T-helper 17 cell (primary cell): ENCODE data around the gene ITIH1. TPM values are rescaled to one million over a fixed set of nuclear protein-coding genes. Genes with fewer than 3 reads are reported as not detected.

Experiments
- ATAC-seq: fragments of 150-1000 bp; cut with Tn5 transposase; 2 replicates; pipeline ENCODE4 v1.10.0; 2021; ENCODE audit warnings: mild to moderate bottlenecking, moderate library complexity
- DNase-seq, 3 donors: peaks; one replicate each; pipeline versions ENCODE4 v3.0.0 to v3.0.0-alpha.2; 2020 to 2021
- H3K9me3 ChIP-seq: one replicate; pipeline ENCODE4 v1.7.0; 2013; ENCODE audit warnings: low read length, mild to moderate bottlenecking; ENCODE audit not compliant: control insufficient read depth, poor library complexity, severe bottlenecking
- H3K27ac Mint-ChIP-seq: one replicate; pipeline ENCODE4 v1.8.0; 2022; ENCODE audit warnings: mild to moderate bottlenecking, moderate library complexity, mixed read lengths
- H3K27me3 Mint-ChIP-seq: one replicate; pipeline ENCODE4 v1.8.0; 2022; ENCODE audit warnings: mixed read lengths
- H3K36me3 Mint-ChIP-seq: one replicate; pipeline ENCODE4 v1.8.0; 2022; ENCODE audit warnings: low read depth, mixed read lengths
- H3K4me1 Mint-ChIP-seq: one replicate; pipeline ENCODE4 v1.8.0; 2022; ENCODE audit warnings: mild to moderate bottlenecking, mixed read lengths
- H3K4me3 Mint-ChIP-seq: one replicate; pipeline ENCODE4 v1.8.0; 2022; ENCODE audit warnings: mild to moderate bottlenecking, moderate library complexity, mixed read lengths
- total RNA-seq, 4 donors: library from RNA in 2 of 4; stranded (reverse) in 2 of 4; gene quantifications; one replicate each; pipeline ENCODE4 v1.2.3 and lab custom pipeline; 2022 to 2026

Gene ITIH1
- total RNA-seq, 2 donors from 2014 or later, result not detected

DNA sequence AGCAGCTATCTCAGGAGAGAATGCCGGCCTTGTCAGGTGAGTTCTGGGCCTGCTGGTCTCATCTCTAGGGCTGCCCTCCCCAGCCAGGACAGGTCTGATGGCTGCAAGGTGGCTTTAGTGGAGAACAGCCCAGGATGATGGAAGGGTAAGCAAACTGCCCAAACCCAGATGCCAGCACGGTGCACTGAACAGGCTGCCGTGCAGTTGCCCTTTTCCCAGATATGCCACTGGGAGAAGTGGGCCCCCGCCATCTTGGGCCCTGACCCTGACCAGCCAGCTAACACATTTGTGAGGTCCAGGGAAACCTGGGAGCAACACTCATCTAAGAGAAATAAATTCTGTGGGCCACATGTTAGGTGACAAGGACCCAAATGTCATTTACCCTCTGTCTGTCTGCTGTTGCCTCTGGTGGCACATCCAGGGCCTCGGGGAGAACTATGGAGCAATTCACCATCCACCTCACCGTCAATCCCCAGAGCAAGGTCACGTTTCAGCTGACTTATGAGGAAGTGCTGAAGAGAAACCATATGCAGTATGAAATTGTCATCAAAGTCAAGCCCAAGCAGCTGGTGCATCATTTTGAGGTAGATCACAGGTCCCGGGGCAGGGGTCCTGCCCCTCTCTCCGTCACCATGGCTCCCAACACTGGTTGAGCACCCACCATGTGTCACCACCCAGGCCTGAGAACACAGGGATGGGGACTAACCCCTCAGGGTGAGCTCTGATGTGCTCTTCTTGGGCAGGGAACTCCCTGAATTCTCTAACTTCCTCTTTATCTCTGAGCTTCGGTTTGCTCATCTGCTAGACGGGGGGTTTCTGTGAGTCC, 1.8 kb downstream of the ITIH1 start:
- no peaks in the 10 kb centered on the region for H3K9me3 ChIP-seq
- DNase-seq (no peak), ATAC-seq (peak; percentile 84)
- H3K36me3 Mint-ChIP-seq, result peaks cover 3% of the 10 kb centered on the region
- no peak overlapping the region for H3K4me3 Mint-ChIP-seq
- H3K4me1 Mint-ChIP-seq, result peaks cover 3% of the 10 kb centered on the region
- H3K27ac Mint-ChIP-seq, result no peak overlapping the region
- peaks cover 30% of the 10 kb centered on the region for H3K27me3 Mint-ChIP-seq

DNA sequence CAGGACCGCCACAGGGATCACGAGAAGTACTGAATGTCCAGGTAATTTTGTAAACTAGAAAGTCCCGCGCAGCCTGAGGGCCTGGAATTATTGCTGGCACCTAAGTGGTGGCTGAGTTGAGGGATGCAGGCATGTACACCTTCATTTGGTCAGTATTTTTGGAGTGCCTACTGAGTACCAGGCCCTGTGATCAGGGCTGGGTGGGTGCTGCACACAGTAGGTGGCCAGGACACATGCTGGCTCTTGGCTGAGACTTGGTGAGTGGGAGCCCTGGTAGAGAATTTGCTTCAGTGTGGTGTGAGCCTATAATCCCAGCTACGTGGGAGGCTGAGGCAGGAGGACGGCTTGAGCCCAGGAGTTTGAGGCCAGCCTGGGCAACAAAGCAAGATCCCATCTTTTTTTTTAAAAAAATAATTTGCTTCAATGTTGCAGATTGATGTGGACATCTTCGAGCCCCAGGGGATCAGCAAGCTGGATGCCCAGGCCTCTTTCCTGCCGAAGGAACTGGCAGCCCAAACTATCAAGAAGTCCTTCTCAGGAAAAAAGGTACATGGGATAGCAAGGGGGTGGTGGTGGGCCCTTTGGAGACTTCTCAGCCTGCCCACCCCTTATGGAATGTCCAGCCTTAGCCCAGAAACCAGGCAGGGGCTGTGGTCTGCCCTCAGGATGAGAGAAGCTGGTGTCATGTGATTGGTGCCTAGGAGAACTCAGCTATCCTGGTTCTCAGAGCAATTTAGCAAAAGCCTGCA, 2.6 kb downstream of the ITIH1 start:
- H3K9me3 ChIP-seq, result no peaks in the 10 kb centered on the region
- H3K4me1 Mint-ChIP-seq, result no peaks in the 10 kb centered on the region
- no peak for ATAC-seq
- peaks cover 30% of the 10 kb centered on the region for H3K27me3 Mint-ChIP-seq
- H3K27ac Mint-ChIP-seq, result no peak overlapping the region
- no peak for DNase-seq
- peaks cover 3% of the 10 kb centered on the region for H3K36me3 Mint-ChIP-seq
- H3K4me3 Mint-ChIP-seq, result no peak overlapping the region

DNA sequence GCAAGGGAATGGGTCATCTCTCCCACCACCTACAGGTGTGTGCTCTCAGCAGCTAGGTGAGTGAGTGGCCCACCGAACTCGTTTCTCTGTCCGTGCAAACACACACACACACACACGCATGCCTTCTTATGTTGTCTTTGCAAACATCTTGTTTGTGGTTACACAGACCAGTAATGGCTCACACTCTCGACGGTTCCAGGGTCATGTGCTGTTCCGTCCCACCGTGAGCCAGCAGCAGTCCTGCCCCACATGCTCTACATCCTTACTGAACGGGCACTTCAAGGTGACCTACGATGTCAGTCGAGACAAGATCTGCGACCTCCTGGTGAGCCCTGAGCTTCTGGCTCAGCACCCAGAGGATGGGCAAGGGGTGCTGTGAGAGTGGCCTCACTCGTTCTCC, 4.3 kb downstream of the ITIH1 start:
- ATAC-seq (no peak), DNase-seq (no peak)
- no peaks in the 10 kb centered on the region for H3K9me3 ChIP-seq
- Mint-ChIP-seq H3K27me3 (peaks cover 30% of the 10 kb centered on the region), H3K4me1 (no peaks in the 10 kb centered on the region), H3K4me3 (no peak overlapping the region), H3K36me3 (no peaks in the 10 kb centered on the region), H3K27ac (no peak overlapping the region)

DNA sequence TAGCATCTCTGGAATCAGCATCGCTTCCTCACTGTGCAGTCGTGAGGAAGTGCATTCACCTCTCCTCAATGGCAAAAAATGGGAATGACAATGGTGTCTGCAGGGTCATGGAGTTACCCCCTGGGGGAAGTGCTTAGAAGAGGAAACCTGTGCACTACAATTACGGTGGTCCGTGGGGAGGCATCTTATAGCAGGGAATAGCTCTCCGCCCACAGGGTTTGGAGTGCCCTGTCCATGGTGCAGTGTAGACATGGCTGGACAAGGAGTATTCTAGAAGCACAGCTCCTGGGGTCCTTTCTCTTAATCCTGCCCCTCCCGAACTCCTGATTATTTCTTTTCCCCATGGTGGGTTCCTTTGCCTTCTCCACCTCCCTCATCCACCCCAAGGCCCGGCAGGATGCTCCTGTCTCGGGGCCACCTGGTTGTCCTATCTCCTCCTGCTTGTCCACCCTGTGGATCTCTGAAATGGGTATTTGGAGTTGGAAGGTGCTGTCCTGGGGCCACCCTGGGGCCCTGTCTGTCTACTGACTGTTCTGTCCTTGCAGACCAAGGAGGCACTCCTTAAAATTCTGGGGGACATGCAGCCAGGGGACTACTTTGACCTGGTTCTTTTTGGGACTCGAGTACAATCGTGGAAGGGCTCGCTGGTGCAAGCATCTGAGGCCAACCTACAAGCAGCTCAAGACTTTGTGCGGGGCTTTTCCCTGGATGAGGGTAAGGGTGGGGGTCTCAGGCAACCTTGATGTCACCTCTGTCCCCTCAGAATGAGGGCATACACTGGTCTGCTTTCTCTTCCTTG, 5.2 kb downstream of the ITIH1 start:
- H3K9me3 ChIP-seq, result no peaks in the 10 kb centered on the region
- no peak overlapping the region for H3K27ac Mint-ChIP-seq
- ATAC-seq, result no peak
- no peak overlapping the region for H3K4me3 Mint-ChIP-seq
- peaks cover 30% of the 10 kb centered on the region for H3K27me3 Mint-ChIP-seq
- no peak for DNase-seq
- no peaks in the 10 kb centered on the region for H3K36me3 Mint-ChIP-seq
- no peaks in the 10 kb centered on the region for H3K4me1 Mint-ChIP-seq

DNA sequence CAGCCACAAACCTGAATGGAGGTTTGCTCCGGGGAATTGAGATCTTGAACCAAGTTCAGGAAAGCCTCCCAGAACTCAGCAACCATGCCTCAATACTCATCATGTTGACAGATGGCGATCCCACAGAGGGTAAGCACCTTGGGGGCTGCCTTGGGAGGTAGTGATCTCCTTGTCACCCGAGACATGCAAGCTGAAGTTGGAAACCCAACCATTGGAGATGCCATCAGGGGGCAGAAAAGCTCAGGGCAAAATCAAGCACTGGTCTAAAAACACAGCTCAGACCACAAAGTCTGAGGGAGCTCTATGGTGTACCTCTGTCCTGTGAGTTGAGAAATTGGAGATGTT, 5.8 kb downstream of the ITIH1 start:
- Mint-ChIP-seq H3K27me3 (peaks cover 33% of the 10 kb centered on the region), H3K4me1 (no peaks in the 10 kb centered on the region), H3K36me3 (no peaks in the 10 kb centered on the region), H3K4me3 (no peak overlapping the region), H3K27ac (no peak overlapping the region)
- ATAC-seq (no peak), DNase-seq (no peak)
- H3K9me3 ChIP-seq, result no peaks in the 10 kb centered on the region

DNA sequence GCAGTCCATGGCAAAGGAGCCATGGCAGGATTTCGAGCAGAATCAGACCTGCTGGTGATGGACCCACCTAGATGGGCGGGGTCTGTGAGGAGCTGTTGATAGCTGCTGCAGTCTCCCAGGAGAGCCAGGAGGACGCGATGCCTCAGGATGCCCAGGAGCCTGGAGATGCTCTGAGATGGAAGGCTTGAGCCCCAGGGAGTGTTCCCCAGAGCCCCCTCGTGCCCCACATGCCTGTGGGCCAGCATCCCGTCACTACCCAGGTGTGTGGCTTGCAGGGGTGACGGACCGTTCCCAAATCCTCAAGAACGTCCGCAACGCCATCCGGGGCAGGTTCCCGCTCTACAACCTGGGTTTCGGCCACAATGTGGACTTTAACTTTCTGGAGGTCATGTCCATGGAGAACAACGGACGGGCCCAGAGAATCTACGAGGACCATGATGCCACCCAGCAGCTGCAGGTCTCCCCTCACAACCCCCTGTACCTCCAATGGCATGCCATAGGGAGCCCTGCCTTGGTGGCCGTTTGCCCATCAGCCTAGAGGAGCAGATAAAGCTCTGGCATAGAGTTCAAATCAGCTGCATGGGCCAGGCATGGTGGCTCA, 6.7 kb downstream of the ITIH1 start:
- Mint-ChIP-seq H3K27me3 (peaks cover 35% of the 10 kb centered on the region), H3K36me3 (no peaks in the 10 kb centered on the region), H3K4me3 (no peak overlapping the region), H3K27ac (no peak overlapping the region), H3K4me1 (peaks cover 3% of the 10 kb centered on the region)
- ATAC-seq (no peak), DNase-seq (no peak)
- no peaks in the 10 kb centered on the region for H3K9me3 ChIP-seq

DNA sequence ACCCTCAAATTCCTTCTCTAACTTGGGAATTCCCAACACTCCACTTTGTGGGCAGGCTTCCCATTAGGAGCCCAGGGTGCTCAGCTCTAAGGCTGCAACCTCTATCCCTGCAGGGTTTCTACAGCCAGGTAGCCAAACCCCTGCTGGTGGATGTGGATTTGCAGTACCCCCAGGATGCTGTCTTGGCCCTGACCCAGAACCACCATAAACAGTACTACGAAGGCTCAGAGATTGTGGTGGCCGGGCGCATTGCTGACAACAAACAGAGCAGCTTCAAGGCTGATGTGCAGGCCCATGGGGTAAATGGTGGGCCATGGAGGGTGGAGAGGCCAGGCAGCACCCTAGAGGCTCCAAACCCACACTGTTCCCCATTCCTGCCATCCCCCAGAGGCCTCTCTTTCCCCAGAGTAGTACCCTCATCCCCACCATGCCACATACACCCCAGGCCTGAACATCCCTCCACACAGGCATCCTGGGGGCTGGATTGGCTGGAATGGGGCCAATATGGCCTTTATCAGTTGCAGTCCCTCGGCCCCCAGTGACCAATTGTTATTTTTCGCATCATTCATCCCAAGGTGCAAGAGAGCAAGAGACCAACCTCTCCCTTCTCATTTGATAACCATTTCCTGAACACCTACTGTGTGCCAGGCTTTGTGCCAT, 7.7 kb downstream of the ITIH1 start:
- Mint-ChIP-seq H3K36me3 (no peaks in the 10 kb centered on the region), H3K27ac (peak overlapping the region; percentile 43), H3K27me3 (peaks cover 29% of the 10 kb centered on the region), H3K4me1 (peaks cover 3% of the 10 kb centered on the region), H3K4me3 (no peak overlapping the region)
- ATAC-seq, result no peak
- H3K9me3 ChIP-seq, result no peaks in the 10 kb centered on the region
- no peak for DNase-seq

DNA sequence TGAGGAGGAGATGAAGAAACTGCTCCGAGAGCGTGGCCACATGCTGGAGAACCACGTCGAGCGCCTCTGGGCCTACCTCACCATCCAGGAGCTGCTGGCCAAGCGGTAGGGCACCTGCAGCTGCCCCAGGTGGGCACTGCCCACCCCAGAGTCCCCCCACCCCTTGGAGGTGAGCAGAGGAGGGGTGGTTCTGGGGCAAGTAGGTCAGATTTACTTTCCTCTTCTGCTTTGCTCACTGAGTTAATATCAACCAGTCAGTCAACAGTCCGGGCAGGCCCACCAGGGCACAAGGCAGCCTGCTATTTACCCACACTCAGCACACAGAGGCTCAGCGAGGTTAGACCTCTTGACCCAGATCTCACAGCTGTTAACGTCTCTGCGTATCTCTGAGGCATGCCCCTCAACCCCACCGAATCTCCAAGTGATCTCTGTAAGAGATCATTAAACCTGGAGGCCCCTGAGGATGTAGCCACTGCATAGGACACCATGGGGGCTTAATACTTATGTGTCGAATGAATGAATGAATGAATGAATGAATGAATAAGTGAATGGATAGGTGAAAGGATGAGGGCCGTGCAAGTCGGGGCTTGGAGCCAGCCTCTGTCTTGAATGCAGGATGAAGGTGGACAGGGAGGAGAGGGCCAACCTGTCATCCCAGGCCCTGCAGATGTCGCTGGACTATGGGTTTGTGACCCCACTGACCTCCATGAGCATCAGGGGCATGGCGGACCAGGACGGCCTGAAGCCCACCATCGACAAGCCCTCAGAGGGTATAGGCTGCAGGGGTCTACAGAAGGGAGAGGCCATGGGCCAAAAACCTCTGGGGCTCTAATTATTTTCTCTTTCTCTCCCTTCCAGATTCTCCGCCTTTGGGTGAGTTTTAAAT, 9.2 kb downstream of the ITIH1 start:
- no peaks in the 10 kb centered on the region for H3K36me3 Mint-ChIP-seq
- no peak overlapping the region for H3K27ac Mint-ChIP-seq
- peaks cover 3% of the 10 kb centered on the region for H3K4me1 Mint-ChIP-seq
- DNase-seq, result no peak
- no peak overlapping the region for H3K4me3 Mint-ChIP-seq
- ATAC-seq, result no peak
- H3K27me3 Mint-ChIP-seq, result peaks cover 38% of the 10 kb centered on the region
- no peaks in the 10 kb centered on the region for H3K9me3 ChIP-seq

DNA sequence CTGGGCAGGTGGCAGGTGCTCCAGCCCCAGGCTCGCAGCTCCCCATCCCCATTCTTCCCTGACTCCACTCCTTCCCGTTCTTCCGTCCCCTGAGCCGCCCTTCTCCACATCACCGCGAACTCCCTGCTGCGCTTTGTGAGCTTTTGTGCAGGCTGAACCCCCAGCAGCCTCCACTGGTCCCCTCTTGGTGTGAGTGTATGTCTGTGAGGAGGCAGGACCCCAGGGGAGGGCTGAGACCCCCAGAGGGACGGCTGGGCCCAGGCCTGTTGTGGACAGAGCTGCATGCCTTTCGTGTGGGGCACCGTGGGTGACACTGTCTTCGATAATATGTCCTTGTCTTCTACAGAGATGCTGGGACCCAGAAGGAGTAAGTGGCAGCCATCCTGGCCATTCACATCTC, 9.8 kb downstream of the ITIH1 start:
- Mint-ChIP-seq H3K4me1 (peaks cover 3% of the 10 kb centered on the region), H3K27ac (no peak overlapping the region), H3K4me3 (no peak overlapping the region), H3K36me3 (no peaks in the 10 kb centered on the region), H3K27me3 (peaks cover 32% of the 10 kb centered on the region)
- DNase-seq, result no peak
- ATAC-seq, result no peak
- no peaks in the 10 kb centered on the region for H3K9me3 ChIP-seq

DNA sequence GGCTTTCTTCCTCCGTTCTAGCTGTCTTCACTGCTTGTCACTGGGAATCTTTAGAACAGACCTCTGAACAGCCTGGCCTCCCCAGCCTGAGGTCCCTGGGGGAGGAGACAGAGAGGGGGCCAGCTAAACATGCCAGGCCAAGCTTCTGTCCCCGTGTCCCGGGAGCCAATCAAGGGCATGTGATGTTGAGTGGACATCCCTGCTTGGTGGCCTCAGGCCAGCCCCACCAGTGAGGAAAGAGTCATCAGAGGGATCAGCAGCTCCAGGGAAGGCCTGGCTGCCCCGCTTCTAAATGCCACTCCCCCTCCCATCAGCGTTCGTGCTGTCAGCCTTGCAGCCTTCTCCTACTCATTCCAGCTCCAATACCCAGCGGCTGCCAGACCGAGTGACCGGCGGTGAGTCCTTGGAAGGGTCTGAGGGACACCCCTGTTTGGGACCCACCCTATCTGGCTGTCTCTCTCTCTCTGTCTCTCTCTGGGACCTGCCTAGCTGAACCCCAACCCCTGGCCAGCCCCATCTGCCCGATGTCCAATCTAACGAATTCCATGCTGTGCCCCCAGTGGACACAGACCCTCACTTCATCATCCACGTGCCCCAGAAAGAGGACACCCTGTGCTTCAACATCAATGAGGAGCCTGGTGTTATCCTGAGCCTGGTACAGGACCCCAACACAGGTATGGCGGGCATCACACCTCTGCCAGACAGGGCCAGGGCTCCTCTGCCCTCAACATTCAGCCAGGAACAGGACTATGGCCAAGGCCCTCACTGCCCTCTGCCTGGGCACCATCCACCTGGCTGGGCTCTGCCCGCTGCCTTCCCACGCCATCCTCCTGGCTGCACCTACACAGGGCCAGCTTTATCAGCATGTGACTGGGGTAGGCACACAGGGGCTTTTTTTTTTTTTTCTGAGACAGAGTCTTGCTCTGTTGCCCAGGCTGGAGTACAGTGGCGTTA, 10.6 kb downstream of the ITIH1 start:
- H3K4me1 Mint-ChIP-seq, result peaks cover 3% of the 10 kb centered on the region
- ATAC-seq (no peak), DNase-seq (no peak)
- peaks cover 25% of the 10 kb centered on the region for H3K27me3 Mint-ChIP-seq
- no peak overlapping the region for H3K4me3 Mint-ChIP-seq
- no peak overlapping the region for H3K27ac Mint-ChIP-seq
- no peaks in the 10 kb centered on the region for H3K9me3 ChIP-seq
- no peaks in the 10 kb centered on the region for H3K36me3 Mint-ChIP-seq
